ENCODE measurements around the gene ZNF324.

The ZNF324 gene

GRCh38 chr19:58473775-58474174 is 6.9 kb downstream of the ZNF324 start:
- Histone ChIP-seq H3K27ac (ENCODE audit: low read depth, low read length) (no peak overlapping the region), H3K4me1 (ENCODE audit: control insufficient read depth, insufficient read depth, low read length) (peaks cover 9% of the 10 kb centered on the region), H3K27me3 (ENCODE audit: control insufficient read depth, insufficient read depth, low read length) (no peaks in the 10 kb centered on the region), H3K9me3 (ENCODE audit: control insufficient read depth, insufficient read depth, low read depth, low read length) (no peaks in the 10 kb centered on the region), H3K9ac (ENCODE audit: low read length) (no peak overlapping the region), H3K4me3 (ENCODE audit: low read depth, low read length) (no peak overlapping the region), H3K36me3 (ENCODE audit: control insufficient read depth, insufficient read depth, low read length) (peaks cover 23% of the 10 kb centered on the region)

- H3K4me3 ChIP-seq (ENCODE audit: low read depth, low read length), result no peak overlapping the region
- H3K27ac ChIP-seq (ENCODE audit: low read depth, low read length), result no peak overlapping the region
- H3K9ac ChIP-seq (ENCODE audit: low read length), result no peak overlapping the region
- H3K4me1 ChIP-seq (ENCODE audit: control insufficient read depth, insufficient read depth, low read length), result peaks cover 9% of the 10 kb centered on the region
- no peaks in the 10 kb centered on the region for H3K27me3 ChIP-seq (ENCODE audit: control insufficient read depth, insufficient read depth, low read length)
- no peaks in the 10 kb centered on the region for H3K9me3 ChIP-seq (ENCODE audit: control insufficient read depth, insufficient read depth, low read depth, low read length)
- H3K36me3 ChIP-seq (ENCODE audit: control insufficient read depth, insufficient read depth, low read length), result peaks cover 23% of the 10 kb centered on the region
Observed at GRCh38 chr19:58474291-58474996, 7.6 kb downstream of the ZNF324 start.

DNA sequence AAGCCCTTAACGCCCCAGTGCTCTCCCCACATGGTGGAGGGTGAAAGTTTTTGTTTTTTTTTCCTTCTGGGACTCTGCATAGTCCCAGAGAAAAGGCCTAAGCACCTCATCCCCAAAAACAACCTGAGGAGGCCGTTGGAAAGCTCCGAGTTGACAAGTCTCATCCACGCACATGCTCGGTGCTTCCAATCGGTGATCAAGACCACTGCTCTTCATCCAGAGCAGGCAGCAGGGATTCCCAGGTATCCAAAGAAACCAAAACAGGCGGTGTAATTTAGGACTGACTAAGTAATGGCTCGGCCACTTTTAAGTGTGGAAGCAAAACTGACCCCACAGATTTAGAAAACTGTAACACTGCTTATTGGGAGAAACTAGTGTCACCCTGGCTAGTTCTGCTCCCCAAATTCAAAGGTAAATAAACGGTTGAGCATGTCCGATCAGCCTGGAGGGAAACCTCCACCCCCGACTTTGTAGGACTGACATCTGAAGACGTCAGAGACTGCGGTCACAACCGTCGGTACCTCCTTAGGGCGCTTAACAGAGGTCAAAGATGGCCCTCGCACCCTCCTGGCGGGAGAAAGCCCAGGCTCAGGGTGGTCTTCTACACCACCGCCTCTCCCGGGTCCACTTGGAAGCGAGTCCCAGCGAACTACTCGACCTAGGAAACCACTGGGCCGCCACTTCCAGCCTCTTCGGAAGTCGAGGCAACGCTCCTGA is 8.3 kb downstream of the ZNF324 start:
- Histone ChIP-seq H3K4me1 (ENCODE audit: control insufficient read depth, insufficient read depth, low read length) (peaks cover 9% of the 10 kb centered on the region), H3K4me3 (ENCODE audit: low read depth, low read length) (peak overlapping the region; percentile 80), H3K27ac (ENCODE audit: low read depth, low read length) (peak overlapping the region; percentile 80), H3K36me3 (ENCODE audit: control insufficient read depth, insufficient read depth, low read length) (peaks cover 17% of the 10 kb centered on the region), H3K27me3 (ENCODE audit: control insufficient read depth, insufficient read depth, low read length) (no peaks in the 10 kb centered on the region), H3K9ac (ENCODE audit: low read length) (peak overlapping the region; percentile 64), H3K9me3 (ENCODE audit: control insufficient read depth, insufficient read depth, low read depth, low read length) (no peaks in the 10 kb centered on the region)

GRCh38 chr19:58475714-58476497 is 9.0 kb downstream of the ZNF324 start, which contains the start of gene ZNF446:
Gene ZNF446 (plus strand): TSS chr19:58476352. CDS start chr19:58477219, 867 bp downstream.
- no peaks in the 10 kb centered on the region for H3K9me3 ChIP-seq (ENCODE audit: control insufficient read depth, insufficient read depth, low read depth, low read length)

DNA sequence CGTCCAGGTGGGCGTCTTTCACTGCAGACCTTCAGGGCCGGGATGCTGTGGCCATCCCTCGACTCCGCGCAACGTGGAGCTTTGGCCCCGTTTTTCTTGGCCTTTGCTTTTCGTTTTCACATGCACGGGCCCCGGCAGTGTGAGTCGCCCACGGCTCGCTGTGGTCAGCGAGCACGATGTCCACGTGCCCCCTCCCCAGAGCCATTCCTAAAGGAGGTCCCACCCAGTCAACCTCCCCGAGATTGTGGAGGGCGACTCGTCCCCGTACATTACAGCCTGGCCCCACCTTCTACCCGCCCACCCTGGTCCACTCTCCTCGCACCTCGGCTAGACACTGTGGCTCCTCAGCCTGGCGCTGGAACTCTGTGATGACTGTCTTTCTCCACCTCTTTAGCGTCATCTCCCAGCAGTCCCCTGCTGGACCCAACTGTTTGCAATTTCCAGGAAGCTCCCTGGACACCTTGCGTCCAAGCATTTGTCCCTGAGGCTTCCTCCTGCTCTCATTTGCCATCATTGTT is 9.7 kb downstream of the ZNF324 start:
- no peaks in the 10 kb centered on the region for H3K27me3 ChIP-seq (ENCODE audit: control insufficient read depth, insufficient read depth, low read length)
- no peaks in the 10 kb centered on the region for H3K9me3 ChIP-seq (ENCODE audit: control insufficient read depth, insufficient read depth, low read depth, low read length)
- H3K36me3 ChIP-seq (ENCODE audit: control insufficient read depth, insufficient read depth, low read length), result peaks cover 28% of the 10 kb centered on the region
- peaks cover 9% of the 10 kb centered on the region for H3K4me1 ChIP-seq (ENCODE audit: control insufficient read depth, insufficient read depth, low read length)
- H3K27ac ChIP-seq (ENCODE audit: low read depth, low read length), result peak overlapping the region; percentile 80; the same call in 1 of the 2 replicates
- H3K9ac ChIP-seq (ENCODE audit: low read length), result peak overlapping the region; percentile 64
- peak overlapping the region; percentile 80 for H3K4me3 ChIP-seq (ENCODE audit: low read depth, low read length)

More at GRCh38 chr19:58475714-58476497, 9.0 kb downstream of the ZNF324 start, which contains the start of gene ZNF446:
- H3K4me3 ChIP-seq (ENCODE audit: low read depth, low read length), result peak within 1 kb of the TSS; percentile 80
- peaks cover 9% of the 10 kb centered on the region for H3K4me1 ChIP-seq (ENCODE audit: control insufficient read depth, insufficient read depth, low read length)
- peak within 1 kb of the TSS; percentile 80 for H3K27ac ChIP-seq (ENCODE audit: low read depth, low read length)
- H3K36me3 ChIP-seq (ENCODE audit: control insufficient read depth, insufficient read depth, low read length), result peaks cover 24% of the 10 kb centered on the region
- H3K27me3 ChIP-seq (ENCODE audit: control insufficient read depth, insufficient read depth, low read length), result no peaks in the 10 kb centered on the region
- H3K9ac ChIP-seq (ENCODE audit: low read length), result peak within 1 kb of the TSS; percentile 64

- Histone ChIP-seq H3K4me1 (ENCODE audit: control insufficient read depth, insufficient read depth, low read length) (peaks cover 9% of the 10 kb centered on the region), H3K27ac (ENCODE audit: low read depth, low read length) (no peak overlapping the region), H3K9ac (ENCODE audit: low read length) (no peak overlapping the region), H3K4me3 (ENCODE audit: low read depth, low read length) (peak overlapping the region; percentile 80; the same call in 1 of the 2 replicates), H3K9me3 (ENCODE audit: control insufficient read depth, insufficient read depth, low read depth, low read length) (no peaks in the 10 kb centered on the region), H3K36me3 (ENCODE audit: control insufficient read depth, insufficient read depth, low read length) (peaks cover 22% of the 10 kb centered on the region), H3K27me3 (ENCODE audit: control insufficient read depth, insufficient read depth, low read length) (no peaks in the 10 kb centered on the region)
Observed at GRCh38 chr19:58477130-58477529, 10.2 kb downstream of the ZNF324 start.

DNA sequence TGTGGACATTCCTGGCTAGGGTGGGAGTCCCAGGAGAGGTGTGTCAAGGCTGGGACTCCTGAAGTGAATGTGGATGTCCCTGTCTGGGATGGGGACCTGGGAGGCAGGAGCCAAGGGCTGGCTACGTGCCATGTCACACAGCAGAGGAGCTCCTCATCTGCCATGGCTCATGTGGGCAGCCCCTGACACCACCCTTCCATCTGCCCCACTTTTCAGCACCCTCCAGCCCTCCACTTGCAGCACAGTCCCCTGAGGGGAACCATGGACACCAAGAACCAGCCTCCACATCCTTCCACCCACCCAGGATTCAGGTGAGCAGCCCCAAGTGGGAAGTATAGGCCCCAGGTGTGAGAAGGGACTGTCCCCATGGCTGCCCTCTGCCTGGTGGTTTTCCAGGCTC is 11.0 kb downstream of the ZNF324 start:
- H3K27me3 ChIP-seq (ENCODE audit: control insufficient read depth, insufficient read depth, low read length), result no peaks in the 10 kb centered on the region
- peaks cover 14% of the 10 kb centered on the region for H3K36me3 ChIP-seq (ENCODE audit: control insufficient read depth, insufficient read depth, low read length)
- no peak overlapping the region for H3K9ac ChIP-seq (ENCODE audit: low read length)
- H3K27ac ChIP-seq (ENCODE audit: low read depth, low read length), result no peak overlapping the region
- H3K9me3 ChIP-seq (ENCODE audit: control insufficient read depth, insufficient read depth, low read depth, low read length), result no peaks in the 10 kb centered on the region
- no peak overlapping the region for H3K4me3 ChIP-seq (ENCODE audit: low read depth, low read length)
- peaks cover 9% of the 10 kb centered on the region for H3K4me1 ChIP-seq (ENCODE audit: control insufficient read depth, insufficient read depth, low read length)

DNA sequence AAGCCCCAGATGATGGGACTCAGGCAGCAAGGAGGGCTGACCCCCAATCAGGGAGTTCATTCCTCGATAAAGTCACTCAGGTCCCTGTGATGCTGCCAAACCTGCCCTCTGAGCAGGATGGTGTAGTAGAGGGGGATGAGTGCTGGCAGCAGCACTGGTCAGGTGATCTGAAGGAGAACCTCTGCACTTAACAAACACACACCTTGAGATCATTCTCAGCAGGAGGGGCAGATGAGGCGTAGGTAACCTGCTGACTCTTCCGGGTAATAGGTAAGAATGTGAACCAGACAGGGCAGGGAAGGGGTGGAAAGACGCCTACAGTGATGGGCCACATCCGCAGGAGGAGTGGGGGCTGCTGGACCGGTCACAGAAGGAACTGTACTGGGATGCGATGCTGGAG is 12.4 kb downstream of the ZNF324 start:
- H3K27ac ChIP-seq (ENCODE audit: low read depth, low read length), result no peak overlapping the region
- peaks cover 9% of the 10 kb centered on the region for H3K4me1 ChIP-seq (ENCODE audit: control insufficient read depth, insufficient read depth, low read length)
- H3K36me3 ChIP-seq (ENCODE audit: control insufficient read depth, insufficient read depth, low read length), result peaks cover 12% of the 10 kb centered on the region
- no peak overlapping the region for H3K4me3 ChIP-seq (ENCODE audit: low read depth, low read length)
- H3K9me3 ChIP-seq (ENCODE audit: control insufficient read depth, insufficient read depth, low read depth, low read length), result no peaks in the 10 kb centered on the region
- H3K9ac ChIP-seq (ENCODE audit: low read length), result no peak overlapping the region
- no peaks in the 10 kb centered on the region for H3K27me3 ChIP-seq (ENCODE audit: control insufficient read depth, insufficient read depth, low read length)

GRCh38 chr19:58479736-58480480 is 13.0 kb downstream of the ZNF324 start:
- Histone ChIP-seq H3K9ac (ENCODE audit: low read length) (no peak overlapping the region), H3K9me3 (ENCODE audit: control insufficient read depth, insufficient read depth, low read depth, low read length) (no peaks in the 10 kb centered on the region), H3K4me1 (ENCODE audit: control insufficient read depth, insufficient read depth, low read length) (peaks cover 9% of the 10 kb centered on the region), H3K27ac (ENCODE audit: low read depth, low read length) (no peak overlapping the region), H3K27me3 (ENCODE audit: control insufficient read depth, insufficient read depth, low read length) (no peaks in the 10 kb centered on the region), H3K36me3 (ENCODE audit: control insufficient read depth, insufficient read depth, low read length) (peaks cover 12% of the 10 kb centered on the region), H3K4me3 (ENCODE audit: low read depth, low read length) (no peak overlapping the region)

DNA sequence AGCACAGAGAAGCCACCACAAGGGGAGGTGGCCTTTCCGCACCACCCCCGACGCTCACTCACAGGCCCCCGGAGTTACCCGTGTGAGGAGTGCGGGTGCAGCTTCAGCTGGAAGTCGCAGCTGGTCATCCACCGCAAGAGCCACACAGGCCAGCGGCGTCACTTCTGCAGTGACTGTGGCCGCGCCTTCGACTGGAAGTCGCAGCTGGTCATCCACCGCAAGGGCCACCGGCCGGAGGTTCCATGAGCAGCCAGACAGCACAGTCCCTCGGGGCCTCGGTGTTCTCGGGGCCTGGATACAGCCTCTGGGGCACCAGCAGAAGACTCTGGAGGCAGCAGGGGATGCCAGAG is 13.6 kb downstream of the ZNF324 start:
- no peak overlapping the region for H3K9ac ChIP-seq (ENCODE audit: low read length)

More for the DNA sequence above, 13.6 kb downstream of the ZNF324 start:
- H3K27ac ChIP-seq (ENCODE audit: low read depth, low read length), result no peak overlapping the region
- H3K27me3 ChIP-seq (ENCODE audit: control insufficient read depth, insufficient read depth, low read length), result no peaks in the 10 kb centered on the region
- no peaks in the 10 kb centered on the region for H3K9me3 ChIP-seq (ENCODE audit: control insufficient read depth, insufficient read depth, low read depth, low read length)
- H3K36me3 ChIP-seq (ENCODE audit: control insufficient read depth, insufficient read depth, low read length), result peaks cover 12% of the 10 kb centered on the region
- H3K4me1 ChIP-seq (ENCODE audit: control insufficient read depth, insufficient read depth, low read length), result peaks cover 4% of the 10 kb centered on the region; the same call in 1 of the 2 replicates
- H3K4me3 ChIP-seq (ENCODE audit: low read depth, low read length), result no peak overlapping the region

All from HUES6 (cell line).